NCI-H1092 treated with DMSO at 0.1 percent for 48 hours (cell line): ENCODE measurements around the gene VAV3.
"Not testable (repeated sequence)": the region's sequence is repeated elsewhere in the genome, so short reads cannot be mapped to it uniquely, and the experiment has no call there.

ENCODE experiments used
- DNase-seq: peaks from one replicate; lab custom pipeline; 2025; lab: John Stamatoyannopoulos, UW

The VAV3 gene

DNA sequence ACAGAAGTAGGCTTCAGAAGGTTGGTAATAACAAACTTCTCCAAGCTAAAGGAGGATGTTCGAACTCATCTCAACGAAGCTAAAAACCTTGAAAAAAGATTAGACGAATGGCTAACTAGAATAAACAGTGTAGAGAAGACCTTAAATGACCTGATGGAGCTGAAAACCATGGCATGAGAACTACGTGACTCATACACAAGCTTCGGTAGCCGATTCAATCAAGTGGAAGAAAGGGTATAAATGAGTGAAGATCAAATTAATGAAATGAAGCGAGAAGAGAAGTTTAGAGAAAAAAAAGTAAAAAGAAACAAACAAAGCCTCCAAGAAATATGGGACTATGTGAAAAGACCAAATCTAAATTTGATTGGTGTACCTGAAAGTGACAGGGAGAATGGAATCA is 231.6 kb downstream of the VAV3 start:
- DNase-seq = not testable (repeated sequence)

DNA sequence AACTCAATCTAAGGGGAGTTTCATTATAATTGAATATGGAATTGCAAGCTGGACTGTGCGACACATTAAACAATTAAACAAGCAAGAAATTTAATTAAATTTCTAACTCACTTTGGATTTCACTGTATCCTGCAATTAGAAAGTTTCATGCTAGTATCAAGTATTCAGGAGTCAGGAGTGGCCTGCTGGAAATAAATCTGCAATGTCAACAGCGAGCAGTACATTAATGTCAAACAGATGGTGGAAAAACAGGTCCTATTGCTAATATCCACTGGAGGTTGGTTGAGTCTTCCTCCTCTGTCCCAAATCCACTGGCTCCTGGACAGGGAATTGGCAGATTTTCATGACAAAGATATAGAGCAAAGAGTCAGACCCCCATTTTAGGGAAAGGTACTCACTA is 237.1 kb downstream of the VAV3 start:
- DNase-seq = no peak

DNA sequence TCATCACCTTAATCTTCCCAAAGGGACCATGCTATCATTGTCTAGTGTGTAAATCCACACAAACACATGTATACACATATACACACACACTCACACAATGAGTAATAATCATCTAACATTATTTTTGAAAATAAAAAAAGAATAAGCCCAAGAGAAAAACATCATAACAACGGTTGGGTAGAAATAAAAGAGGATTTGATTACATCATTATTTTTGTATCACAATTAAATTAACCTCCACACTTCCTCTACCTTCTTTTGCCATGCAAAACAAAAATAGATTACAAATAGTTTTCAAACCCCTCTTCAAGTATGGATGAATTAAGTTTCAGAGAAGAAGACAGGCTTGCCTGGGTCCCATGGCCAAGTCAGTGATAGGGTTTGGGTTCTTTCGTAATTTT is 238.1 kb downstream of the VAV3 start:
- DNase-seq = no peak

DNA sequence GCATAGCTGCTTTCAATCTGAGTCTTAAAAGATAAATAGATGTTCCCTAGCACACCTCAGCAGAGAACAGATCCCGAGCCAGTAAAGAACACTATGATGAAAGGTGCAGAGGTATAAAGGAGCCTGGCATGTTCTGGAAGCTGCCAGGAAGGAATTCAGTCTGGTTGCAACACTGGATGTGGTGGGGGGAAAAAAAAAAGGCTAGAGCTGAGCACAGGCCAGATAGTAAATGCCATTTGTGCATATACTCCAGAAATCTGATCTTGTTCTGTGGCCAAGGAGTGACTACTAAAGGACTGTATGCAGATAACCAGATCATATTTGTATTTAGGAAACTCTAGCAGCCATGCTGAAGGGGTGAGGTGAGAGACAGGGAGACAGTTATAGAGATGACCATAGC is 240.3 kb downstream of the VAV3 start:
- no peak for DNase-seq

DNA sequence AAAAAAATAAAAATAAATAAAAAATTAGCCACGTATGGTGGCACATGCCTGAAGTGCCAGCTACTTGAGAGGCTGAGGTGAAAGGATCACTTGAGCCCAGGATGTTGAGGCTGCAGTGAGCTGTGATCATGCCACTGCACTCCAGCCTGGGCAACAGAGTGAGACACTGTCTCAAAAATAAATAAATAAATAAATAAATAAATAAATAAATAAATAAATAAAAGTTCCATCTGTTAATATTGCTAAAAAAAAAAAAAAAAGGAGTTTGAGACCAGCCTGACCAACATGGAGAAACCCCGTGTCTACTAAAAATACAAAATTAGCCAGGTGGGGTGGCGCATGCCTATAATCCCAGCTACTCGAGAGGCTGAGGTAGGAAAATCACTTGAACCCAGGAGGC is 244.8 kb downstream of the VAV3 start:
- not testable (repeated sequence) for DNase-seq

DNA sequence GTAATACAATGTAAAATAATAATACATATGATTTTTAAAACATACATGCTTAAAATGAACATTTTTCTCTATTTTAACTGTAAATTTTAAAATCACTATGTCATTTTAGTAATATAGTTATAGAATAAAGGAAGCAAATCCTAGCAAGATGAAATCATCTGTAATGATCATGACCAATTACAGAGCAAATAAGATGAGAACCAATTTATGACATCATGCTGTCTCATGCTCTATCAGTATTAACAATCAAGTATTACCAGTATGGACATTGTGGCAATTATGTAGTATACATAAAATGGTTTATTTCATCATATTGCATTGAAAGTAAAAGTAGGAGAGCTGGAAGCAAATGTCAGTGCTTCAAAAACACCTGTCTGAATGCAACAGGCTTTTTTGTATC is 255.0 kb downstream of the VAV3 start:
- no peak for DNase-seq

DNA sequence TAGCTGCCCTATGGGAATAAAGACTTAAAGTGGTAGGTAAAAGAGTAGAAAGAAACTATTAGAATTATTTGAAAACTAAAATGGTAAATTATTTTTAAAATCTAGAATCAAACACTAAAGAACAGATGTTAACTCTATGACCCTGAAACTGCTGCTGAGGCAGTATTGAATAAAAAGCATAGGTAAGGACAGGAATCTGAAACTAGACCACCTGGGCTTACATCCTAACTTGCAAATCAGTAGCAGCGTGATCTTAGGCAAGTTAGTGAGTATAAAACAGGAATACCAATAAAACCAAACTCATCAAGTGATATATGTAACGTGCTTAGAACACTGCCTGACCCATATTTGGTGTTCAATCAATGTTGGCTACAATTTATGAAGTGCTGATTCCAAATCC is 257.9 kb downstream of the VAV3 start:
- no peak for DNase-seq

DNA sequence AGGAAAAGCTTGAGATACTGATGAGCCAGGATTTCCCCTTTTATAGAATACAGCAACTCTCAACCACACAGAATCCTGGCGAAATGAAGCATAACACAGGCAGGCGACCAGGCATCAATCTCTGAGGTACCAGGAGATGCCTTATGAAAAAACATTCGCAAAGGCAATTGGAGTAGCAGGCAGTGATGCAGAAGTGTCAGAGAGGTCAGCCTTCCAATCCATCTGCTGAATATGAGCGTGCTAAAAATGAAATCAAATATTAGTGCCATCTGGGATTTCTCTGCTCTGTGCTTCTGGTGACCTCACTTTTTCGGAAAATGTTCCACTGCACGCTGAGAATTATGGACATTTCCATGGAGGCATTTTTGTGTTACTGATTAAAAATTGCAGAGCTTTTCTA is 258.8 kb downstream of the VAV3 start:
- no peak for DNase-seq

DNA sequence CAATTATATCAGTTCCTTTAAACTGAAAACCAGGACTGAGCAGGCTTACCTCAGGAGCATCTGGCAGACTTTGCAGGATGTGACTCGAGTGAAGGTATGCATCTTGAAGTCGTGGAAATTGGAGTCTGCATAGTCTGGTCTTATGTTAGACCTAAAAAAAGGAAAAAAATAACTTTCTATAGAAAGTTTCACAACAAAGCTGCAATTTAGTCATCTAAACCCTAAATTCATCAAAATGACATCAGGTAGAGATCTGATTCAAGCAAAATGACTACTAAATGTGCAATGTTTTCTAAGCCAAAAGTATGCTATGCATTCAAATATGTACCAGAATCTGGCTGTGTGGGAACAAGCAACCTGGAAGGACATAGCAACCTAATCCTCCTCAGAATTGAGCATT is 260.1 kb downstream of the VAV3 start:
- DNase-seq = no peak

DNA sequence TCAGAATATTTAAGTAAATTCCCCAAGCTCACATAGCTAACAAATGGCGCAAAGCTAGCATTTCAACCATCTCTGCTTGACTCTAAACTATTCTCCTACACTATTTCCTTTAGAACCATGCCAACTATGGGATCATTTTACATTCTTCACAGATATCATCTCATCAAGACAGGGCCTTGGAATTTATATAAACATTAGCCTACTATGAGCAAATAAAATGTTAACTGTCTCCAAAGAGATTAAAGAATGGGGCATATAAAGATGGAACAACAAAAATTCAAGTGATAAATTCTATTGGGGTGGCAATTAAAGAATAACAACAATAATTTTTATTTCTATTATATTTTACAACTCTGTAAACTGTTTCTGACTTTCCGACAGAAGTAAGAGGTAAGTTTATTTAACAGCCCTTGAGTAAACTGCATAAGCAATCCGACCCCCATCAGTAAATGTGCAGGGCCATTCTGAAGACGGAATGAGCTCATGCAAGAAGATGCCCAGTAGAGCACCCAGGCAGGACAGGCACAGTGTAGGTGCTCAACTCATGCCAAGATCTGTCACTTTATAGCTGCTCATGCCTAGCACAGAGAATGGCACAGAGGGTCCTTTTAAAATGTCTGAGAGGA is 261.9 kb downstream of the VAV3 start:
- no peak for DNase-seq

DNA sequence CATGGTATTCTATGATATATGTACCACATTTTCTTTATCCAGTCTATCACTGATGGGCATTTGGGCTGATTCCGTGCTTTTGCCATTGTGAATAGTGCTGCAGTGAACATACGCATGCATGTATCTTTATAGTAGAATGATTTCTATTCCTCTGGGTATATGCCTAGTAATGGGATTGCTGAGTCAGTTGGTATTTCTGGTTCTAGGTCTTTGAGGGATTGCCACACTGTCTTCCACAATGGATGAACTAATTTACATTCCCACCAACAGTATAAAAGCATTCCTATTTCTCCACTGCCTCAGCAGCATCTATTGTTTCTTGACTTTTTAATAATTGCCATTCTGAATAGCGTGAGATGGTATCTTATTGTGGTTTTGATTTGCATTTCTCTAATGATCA is 264.3 kb downstream of the VAV3 start:
- not testable (repeated sequence) for DNase-seq

DNA sequence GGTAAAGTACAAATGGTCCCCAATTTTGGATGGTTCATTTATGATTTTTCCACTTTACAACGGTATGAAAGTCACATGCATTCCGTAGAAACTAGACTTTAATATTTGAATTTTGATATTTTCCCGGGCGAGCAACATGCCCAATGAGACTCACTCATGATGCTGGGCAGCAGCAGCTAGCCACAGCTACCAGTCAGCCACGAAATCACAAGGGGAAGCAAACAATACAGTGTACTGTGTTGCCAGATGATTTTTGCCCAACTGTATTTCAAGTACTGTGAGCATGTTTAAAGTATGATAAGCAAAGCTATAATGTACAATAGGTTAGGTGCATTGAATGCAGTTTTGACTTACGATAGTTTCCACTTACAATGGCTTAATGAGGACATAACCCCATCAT is 266.8 kb downstream of the VAV3 start:
- DNase-seq = peak; percentile 16

DNA sequence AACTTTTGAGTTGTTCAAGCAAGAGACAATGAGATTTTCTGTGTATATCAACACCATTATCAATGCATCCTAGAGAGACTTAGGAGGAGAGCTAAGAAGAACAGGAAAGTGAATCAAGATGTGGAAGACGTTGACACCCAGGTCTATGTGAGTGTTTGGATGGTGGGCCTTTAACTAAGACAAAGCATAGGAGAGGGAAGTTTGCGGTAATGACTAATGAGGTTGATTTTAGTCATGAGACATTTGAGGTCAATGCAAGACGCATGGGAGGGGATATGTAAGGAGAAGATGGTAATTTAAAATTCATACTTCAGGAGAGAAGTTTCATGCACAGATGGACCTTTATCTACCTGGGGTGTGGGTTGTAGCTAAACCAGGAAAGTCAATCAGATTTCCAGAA is 269.6 kb downstream of the VAV3 start:
- no peak for DNase-seq

DNA sequence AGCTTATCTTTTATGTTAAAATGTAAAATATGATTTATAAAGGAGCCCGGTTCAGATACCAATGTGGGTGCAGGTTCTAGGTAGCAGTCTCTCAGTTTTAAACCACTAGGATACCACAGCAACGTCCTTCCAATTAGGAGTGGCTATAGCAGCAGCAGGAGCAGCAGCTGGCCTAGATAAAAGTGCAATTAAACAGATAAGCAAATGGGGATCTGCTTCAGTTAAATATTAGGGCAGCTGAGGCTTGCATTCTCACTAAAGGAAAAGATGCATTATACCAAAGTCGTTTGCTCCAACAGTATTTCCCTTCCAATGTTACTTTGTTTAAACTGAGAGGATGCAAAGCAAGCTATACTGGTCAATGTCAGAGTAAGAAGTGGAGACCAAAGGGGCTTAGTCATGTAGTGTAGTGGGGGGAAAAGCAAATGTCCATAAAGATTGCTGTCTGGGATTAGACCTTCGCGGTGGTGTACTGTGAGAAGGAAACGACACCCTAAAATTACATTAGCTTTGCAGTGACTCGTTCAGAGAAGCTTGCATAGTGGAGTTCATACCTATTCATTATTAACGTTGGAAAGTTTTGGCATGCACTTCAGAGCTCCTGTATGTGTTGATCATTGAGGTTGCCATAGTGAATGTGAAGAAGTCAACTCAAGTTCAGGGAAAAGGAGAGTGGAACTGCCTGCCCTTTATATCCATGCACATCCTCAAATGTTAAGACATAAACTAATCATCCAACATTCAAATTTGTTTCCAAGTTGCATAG is 272.2 kb downstream of the VAV3 start:
- DNase-seq = peak; percentile 27

DNA sequence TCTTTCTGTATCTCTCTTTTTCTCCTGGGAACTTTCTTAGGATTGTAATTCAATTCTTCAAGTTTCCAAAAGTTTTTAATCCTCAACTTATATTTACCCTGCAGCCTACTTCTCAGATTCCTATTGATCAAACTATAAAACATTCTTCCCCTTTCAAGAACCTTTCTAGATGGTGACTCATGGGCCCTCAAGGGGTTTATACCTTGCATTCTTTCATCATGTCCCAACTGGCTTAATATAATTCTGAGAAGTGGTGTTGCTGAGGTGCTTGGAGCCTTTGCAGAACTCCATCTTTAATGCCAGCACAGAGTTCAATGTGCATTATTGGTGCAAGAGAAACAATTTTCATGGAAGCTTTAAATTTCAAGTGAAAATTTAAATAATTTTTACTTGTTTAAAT is 273.4 kb downstream of the VAV3 start:
- DNase-seq = no peak

DNA sequence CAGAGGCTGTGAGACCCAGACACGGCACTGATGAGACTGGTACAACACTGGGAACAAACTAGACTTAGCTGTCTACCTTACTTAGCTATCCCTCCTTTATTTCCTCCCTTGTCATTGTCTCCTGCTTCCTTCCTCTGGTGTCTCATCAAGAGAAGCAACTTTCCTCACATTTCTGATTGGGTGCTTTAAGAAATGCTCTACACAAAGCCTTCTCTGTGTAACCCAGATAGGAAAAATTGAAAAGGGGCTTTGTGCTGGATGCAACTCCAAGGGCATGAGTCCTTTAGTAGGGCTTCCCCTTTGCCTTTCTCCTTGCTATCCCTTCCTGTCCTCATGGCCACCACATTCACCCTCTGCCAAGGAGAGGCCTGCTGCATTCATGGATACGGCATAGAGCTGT is 274.5 kb downstream of the VAV3 start:
- DNase-seq = no peak

DNA sequence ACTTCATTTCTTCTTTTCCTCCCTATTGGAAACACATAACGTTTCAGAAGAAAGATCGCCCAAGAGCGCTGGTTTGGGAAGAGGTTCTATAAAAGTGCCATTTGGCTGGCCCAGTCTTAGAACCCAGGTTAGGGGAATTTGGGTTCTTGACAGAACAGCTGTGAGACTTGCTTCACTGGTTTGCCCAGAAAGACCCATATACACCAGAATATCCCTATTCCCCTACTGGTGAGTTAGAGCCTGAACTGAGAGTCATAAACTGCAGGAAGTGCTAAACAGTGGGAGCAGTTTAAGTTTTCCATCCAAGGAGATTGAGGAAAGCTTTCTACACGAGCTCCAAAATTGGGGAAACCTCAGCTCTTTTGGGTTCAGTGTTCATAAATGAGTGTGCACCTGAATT is 275.2 kb downstream of the VAV3 start:
- DNase-seq = no peak

DNA sequence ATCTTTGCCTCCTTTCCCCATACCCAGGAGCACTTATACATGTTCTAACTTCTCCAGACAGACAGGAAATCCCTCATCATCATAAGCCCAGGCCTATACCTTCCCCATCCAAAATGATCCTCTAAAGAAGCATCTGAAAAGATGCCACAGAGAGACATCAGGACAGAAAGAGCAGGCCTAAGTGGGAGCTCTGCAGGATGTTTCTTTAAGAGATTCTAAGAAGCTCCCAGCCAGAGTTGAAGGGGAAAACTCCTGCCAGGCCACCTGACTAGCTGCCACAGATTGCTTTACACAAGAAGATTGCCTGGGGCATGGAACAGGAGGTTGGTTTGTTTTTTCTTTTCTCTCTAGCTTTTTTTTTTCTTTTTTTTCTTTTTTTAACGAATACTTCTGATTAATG is 275.8 kb downstream of the VAV3 start:
- DNase-seq = no peak

DNA sequence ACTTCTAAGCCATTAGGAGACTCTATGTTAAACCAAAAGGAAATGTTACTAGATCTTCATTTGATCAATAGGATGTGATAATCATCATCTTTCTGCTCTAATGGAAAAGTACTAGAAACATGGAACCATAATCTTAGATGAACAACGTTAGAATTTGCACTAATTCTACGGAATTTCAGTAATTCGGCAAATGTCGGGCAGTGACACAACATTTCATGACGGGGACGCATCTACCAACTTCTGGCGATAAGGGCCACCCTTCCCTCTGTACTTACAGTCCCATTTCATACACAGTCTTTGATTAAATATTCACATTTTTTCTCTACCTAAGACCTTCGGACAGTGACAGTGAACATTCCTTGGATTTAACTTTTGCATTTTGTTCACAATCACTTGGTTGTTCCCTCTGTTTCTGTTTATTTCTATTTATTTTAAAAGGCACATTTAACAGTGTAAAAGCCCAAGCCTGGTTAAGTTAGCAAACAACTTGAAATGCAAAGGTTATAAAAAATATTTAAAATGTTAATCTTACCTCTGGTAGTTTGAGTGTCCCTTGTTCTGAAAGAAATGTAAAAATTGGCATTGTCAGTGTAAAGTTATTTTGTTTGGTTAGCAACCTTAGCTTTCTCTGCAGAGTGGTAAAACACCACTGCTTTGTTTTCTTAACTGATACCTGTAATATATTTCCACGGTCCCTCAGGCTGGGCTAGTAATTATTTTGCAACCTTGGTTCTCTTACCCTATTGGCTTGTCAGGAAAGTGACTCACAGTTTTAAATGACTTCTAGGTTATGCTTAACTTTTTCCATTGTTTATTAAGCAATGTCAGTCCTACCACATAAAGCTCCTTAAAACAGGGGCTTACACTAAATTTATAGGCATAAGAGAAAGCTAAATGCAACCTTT is 276.9 kb downstream of the VAV3 start:
- no peak for DNase-seq

DNA sequence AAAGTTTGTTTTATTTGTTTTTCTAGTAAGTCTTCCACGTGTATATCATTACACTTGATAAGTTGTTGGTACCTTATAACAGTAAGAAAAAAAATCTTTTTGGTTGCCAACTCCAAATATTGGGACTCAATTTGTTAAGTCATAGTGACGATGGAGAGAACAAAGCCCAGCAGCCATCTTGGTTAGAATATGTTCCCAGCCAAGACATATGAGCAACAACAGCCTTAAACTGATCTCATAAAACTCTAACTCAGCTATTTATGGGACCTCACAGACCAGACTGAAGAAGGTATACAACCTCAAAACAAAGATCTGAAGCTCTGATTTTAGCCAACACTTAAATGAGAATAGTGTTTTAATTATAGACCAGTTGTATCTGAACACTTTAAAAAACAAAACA is 281.3 kb downstream of the VAV3 start:
- no peak for DNase-seq

DNA sequence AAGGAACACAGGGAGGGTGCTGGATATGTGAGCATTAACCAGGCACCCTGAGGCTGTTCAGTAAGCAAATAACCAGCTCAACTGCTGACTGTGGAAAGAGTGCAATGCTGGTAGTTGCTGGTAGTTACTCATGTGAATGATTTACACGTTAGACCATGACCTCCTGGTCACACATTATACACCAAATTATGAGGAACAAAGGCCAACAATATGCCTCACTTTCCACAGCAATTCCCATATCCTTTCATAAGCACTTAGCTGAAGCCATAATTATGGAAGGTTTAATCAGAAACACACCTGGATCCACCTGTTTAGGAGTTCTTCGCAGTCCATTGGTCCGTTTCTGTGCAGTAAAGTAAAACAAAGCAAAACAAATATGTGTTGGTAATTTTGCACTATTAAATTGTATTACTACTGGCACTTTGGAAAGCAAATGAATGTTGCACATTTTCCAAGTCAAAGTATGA is 281.8 kb downstream of the VAV3 start:
- DNase-seq = no peak

DNA sequence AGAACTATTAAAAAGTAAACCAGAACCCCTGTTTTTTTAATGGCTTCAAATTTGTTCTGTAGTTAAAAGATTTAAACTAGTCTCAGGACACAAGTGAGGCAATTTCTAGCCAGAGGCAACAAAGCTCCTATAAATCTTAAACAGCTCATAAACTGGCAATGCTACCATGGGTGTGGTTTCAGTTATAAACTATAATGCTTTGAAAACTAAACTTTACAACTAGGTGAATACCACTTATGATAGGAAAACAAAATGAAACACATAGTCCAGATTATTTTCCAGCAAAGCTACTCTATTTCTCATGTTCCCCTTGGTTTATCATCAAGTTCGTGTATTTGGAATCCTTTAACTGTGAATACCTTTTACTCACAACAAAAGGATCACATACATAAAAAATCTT is 282.5 kb downstream of the VAV3 start:
- DNase-seq = no peak

DNA sequence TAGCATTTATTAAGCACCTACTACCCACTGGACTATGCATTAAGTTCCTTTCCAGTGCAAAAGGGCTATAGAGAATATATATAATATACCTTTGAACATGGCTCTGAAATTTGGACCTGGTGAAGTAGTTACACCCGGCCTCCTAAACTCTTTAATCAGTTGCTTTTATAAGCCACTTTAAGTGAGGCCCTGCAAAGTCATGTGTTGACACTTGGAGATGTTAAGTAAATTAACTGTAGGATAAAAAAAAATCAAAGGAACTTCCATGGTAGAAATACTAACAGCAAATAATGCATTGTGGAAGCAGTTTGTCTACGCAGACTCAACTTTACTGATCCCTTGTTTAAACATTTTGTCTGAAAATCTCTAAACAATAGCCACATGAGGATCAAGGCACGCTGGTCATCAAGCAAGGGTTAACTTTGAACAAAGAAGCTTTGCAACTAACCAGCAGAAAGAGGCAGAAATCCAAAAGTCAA is 283.9 kb downstream of the VAV3 start:
- DNase-seq = no peak
